ENCODE measurements around the gene FAM200C. TPM values are rescaled to one million over a fixed set of nuclear protein-coding genes. Genes with fewer than 3 reads are reported as not detected.

The FAM200C gene
- total RNA-seq, 1 donor from 2014 or later = 2.5 TPM

- intact Hi-C loops (cut with DNase I) = loop anchor here (10.0 kb wide), 2 partner anchors 191 to 361 kb away; no protein-coding TSS in a partner anchor
- no peaks in the 10 kb centered on the region for H3K9me3 ChIP-seq
- H3K27ac ChIP-seq = no peak overlapping the region
- H3K4me3 ChIP-seq = no peak overlapping the region
- H3K27me3 ChIP-seq = no peaks in the 10 kb centered on the region
- TF ChIP-seq POLR2A (IDR thresholded peaks at IDR 0.05) (no peak), POLR2AphosphoS5 (IDR thresholded peaks at IDR 0.05; ENCODE audit: insufficient read depth in 1 of 2, low read depth in 1 of 2) (no peak), CTCF (IDR thresholded peaks at IDR 0.05) (no peak)
- no peaks in the 10 kb centered on the region for H3K36me3 ChIP-seq
- no peak for DNase-seq (ENCODE audit: extremely low spot score in 2 of 2)
- H3K4me1 ChIP-seq = no peaks in the 10 kb centered on the region
Observed at GRCh38 chr5:160385496-160385895, 14.4 kb downstream of the FAM200C start.

- Histone ChIP-seq H3K9me3 (no peaks in the 10 kb centered on the region), H3K4me1 (no peaks in the 10 kb centered on the region), H3K36me3 (no peaks in the 10 kb centered on the region), H3K4me3 (no peak overlapping the region), H3K27ac (no peak overlapping the region), H3K27me3 (no peaks in the 10 kb centered on the region)
- intact Hi-C loops (cut with DNase I) = loop anchor here (10.0 kb wide), 2 partner anchors 190 to 360 kb away; no protein-coding TSS in a partner anchor
- TF ChIP-seq POLR2A (IDR thresholded peaks at IDR 0.05) = no peak
- no peak for DNase-seq (ENCODE audit: extremely low spot score in 2 of 2)
Observed at GRCh38 chr5:160384681-160385080, 15.2 kb downstream of the FAM200C start.

- TF ChIP-seq CTCF (IDR thresholded peaks at IDR 0.05) (no peak), POLR2AphosphoS5 (IDR thresholded peaks at IDR 0.05; ENCODE audit: insufficient read depth in 1 of 2, low read depth in 1 of 2) (no peak), POLR2A (IDR thresholded peaks at IDR 0.05) (no peak)
- no peak overlapping the region for H3K27ac ChIP-seq
- no peak overlapping the region for H3K4me3 ChIP-seq
- H3K4me1 ChIP-seq = no peaks in the 10 kb centered on the region
- no peak for DNase-seq (ENCODE audit: extremely low spot score in 2 of 2)
- no peaks in the 10 kb centered on the region for H3K9me3 ChIP-seq
- no peaks in the 10 kb centered on the region for H3K36me3 ChIP-seq
- H3K27me3 ChIP-seq = no peaks in the 10 kb centered on the region
- intact Hi-C loops (cut with DNase I) = loop anchor here (10.0 kb wide), 2 partner anchors 188 to 358 kb away; no protein-coding TSS in a partner anchor
Observed at GRCh38 chr5:160382346-160382745, 17.5 kb downstream of the FAM200C start.

- H3K9me3 ChIP-seq = no peaks in the 10 kb centered on the region
- TF ChIP-seq POLR2A (IDR thresholded peaks at IDR 0.05) (no peak), POLR2AphosphoS5 (IDR thresholded peaks at IDR 0.05; ENCODE audit: insufficient read depth in 1 of 2, low read depth in 1 of 2) (no peak)
- intact Hi-C loops (cut with DNase I) = loop anchor here (10.0 kb wide), 2 partner anchors 185 to 355 kb away; no protein-coding TSS in a partner anchor
- H3K36me3 ChIP-seq = no peaks in the 10 kb centered on the region
- no peaks in the 10 kb centered on the region for H3K4me1 ChIP-seq
- no peak overlapping the region for H3K27ac ChIP-seq
- DNase-seq (ENCODE audit: extremely low spot score in 2 of 2) = no peak
- no peaks in the 10 kb centered on the region for H3K27me3 ChIP-seq
- no peak overlapping the region for H3K4me3 ChIP-seq
Observed at GRCh38 chr5:160380041-160380440, 19.8 kb downstream of the FAM200C start.

- Histone ChIP-seq H3K4me3 (no peak overlapping the region), H3K9me3 (no peaks in the 10 kb centered on the region), H3K27me3 (no peaks in the 10 kb centered on the region), H3K36me3 (no peaks in the 10 kb centered on the region), H3K27ac (no peak overlapping the region), H3K4me1 (no peaks in the 10 kb centered on the region)
- intact Hi-C loops (cut with DNase I) = no loop called here
- TF ChIP-seq POLR2A (IDR thresholded peaks at IDR 0.05) = no peak
- no peak for TF ChIP-seq CTCF (IDR thresholded peaks at IDR 0.05)
- no peak for TF ChIP-seq POLR2AphosphoS5 (IDR thresholded peaks at IDR 0.05; ENCODE audit: insufficient read depth in 1 of 2, low read depth in 1 of 2)
- DNase-seq (ENCODE audit: extremely low spot score in 2 of 2) = no peak
Observed at GRCh38 chr5:160379511-160379910, 20.3 kb downstream of the FAM200C start.

GRCh38 chr5:160378330-160378729 lies 21.5 kb downstream of the FAM200C start:
- no peak overlapping the region for H3K4me3 ChIP-seq
- intact Hi-C loops (cut with DNase I) = no loop called here
- H3K27ac ChIP-seq = no peak overlapping the region
- no peaks in the 10 kb centered on the region for H3K4me1 ChIP-seq
- H3K27me3 ChIP-seq = no peaks in the 10 kb centered on the region
- TF ChIP-seq POLR2AphosphoS5 (IDR thresholded peaks at IDR 0.05; ENCODE audit: insufficient read depth in 1 of 2, low read depth in 1 of 2) (no peak), POLR2A (IDR thresholded peaks at IDR 0.05) (no peak), CTCF (IDR thresholded peaks at IDR 0.05) (no peak)
- H3K9me3 ChIP-seq = no peaks in the 10 kb centered on the region
- DNase-seq (ENCODE audit: extremely low spot score in 2 of 2) = no peak
- H3K36me3 ChIP-seq = no peaks in the 10 kb centered on the region

All from vagina (tissue), 2 donors.